Ascending aorta (tissue), 2 donors: ENCODE measurements around the gene CGB1. TPM values are rescaled to one million over a fixed set of nuclear protein-coding genes. Genes with fewer than 3 reads are reported as not detected.
"Not testable (repeated sequence)": the region's sequence is repeated elsewhere in the genome, so short reads cannot be mapped to it uniquely, and the experiment has no call there.

Experiments used
- DNase-seq, 2 donors: peaks; one replicate each; pipeline ENCODE4 v3.0.0-alpha.2; 2019; ENCODE audit warnings: low spot score in 2 of 2
- H3K27ac ChIP-seq, 2 donors: fragments of 200-600 bp; sonication (generic); one replicate each; pipeline ENCODE4 v1.5.1; 2016 to 2017; ENCODE audit warnings: mild to moderate bottlenecking in 1 of 2
- H3K27me3 ChIP-seq: fragments of 200-600 bp; sonication (generic); one replicate; pipeline ENCODE4 v1.5.1; 2017
- H3K36me3 ChIP-seq, 2 donors: fragments of 200-600 bp; sonication (generic); one replicate each; pipeline ENCODE4 v1.5.1; 2016
- H3K4me1 ChIP-seq, 2 donors: fragments of 200-600 bp; sonication (generic); one replicate each; pipeline ENCODE4 v1.5.1; 2016 to 2017; ENCODE audit warnings: mild to moderate bottlenecking in 1 of 2
- H3K4me3 ChIP-seq, 2 donors: fragments of 200-600 bp; sonication (generic); one replicate each; pipeline ENCODE4 v1.5.1; 2016 to 2017; ENCODE audit warnings: mild to moderate bottlenecking in 1 of 2
- H3K9me3 ChIP-seq, 2 donors: fragments of 200-600 bp; sonication (generic); one replicate each; pipeline ENCODE4 v1.5.1; 2016
- intact Hi-C: fragments of 100-400 bp; cut with DNase I; formaldehyde crosslinking; loops from one replicate; pipeline ENCODE4 v1.15.1; 2023
- total RNA-seq: library from RNA; depleted of rRNA; stranded (reverse); fragments of >200 nt; gene quantifications from one replicate; pipeline ENCODE4 v1.1.0, GENCODE V29; 2016
- TF ChIP-seq, protein P1 (sequence below), 3 experiments: fragments of 200-600 bp in 2 of 3; fragments of 450-650 bp in 1 of 3; sonication (generic) in 2 of 3; IDR thresholded peaks; one replicate each; pipeline ENCODE4 v1.5.1; 2016 to 2019; ENCODE audit warnings: antibody characterized with exemption in 3 of 3, mild to moderate bottlenecking in 1 of 3, moderate library complexity in 1 of 3

CGB1 gene
- total RNA-seq, 1 donor from 2014 or later, result not detected

DNA sequence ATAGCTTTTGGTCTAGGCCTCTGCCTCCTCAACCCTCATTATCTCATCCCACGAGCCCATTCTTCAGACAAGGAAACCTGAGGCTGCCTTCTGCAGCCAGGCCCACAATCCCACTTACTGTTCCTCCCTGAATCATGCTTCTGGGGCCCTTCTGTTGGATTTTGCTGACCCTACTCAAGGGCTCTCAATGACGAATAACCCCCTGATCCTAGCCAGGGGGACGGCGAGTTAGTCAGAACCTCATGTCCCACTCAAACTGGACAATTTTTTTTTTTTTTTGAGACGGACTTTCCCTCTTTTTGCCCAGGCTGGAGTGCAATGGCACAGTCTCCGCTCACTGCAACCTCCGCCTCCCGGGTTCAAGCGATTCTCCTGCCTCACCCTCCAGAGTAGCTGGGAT lies 14.6 kb downstream of the CGB1 start:
- intact Hi-C loops, result no loop called here
- TF ChIP-seq, protein P1, sequence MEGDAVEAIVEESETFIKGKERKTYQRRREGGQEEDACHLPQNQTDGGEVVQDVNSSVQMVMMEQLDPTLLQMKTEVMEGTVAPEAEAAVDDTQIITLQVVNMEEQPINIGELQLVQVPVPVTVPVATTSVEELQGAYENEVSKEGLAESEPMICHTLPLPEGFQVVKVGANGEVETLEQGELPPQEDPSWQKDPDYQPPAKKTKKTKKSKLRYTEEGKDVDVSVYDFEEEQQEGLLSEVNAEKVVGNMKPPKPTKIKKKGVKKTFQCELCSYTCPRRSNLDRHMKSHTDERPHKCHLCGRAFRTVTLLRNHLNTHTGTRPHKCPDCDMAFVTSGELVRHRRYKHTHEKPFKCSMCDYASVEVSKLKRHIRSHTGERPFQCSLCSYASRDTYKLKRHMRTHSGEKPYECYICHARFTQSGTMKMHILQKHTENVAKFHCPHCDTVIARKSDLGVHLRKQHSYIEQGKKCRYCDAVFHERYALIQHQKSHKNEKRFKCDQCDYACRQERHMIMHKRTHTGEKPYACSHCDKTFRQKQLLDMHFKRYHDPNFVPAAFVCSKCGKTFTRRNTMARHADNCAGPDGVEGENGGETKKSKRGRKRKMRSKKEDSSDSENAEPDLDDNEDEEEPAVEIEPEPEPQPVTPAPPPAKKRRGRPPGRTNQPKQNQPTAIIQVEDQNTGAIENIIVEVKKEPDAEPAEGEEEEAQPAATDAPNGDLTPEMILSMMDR (IDR thresholded peaks at IDR 0.05), result no peak
- H3K36me3 ChIP-seq, result no peaks in the 10 kb centered on the region

DNA sequence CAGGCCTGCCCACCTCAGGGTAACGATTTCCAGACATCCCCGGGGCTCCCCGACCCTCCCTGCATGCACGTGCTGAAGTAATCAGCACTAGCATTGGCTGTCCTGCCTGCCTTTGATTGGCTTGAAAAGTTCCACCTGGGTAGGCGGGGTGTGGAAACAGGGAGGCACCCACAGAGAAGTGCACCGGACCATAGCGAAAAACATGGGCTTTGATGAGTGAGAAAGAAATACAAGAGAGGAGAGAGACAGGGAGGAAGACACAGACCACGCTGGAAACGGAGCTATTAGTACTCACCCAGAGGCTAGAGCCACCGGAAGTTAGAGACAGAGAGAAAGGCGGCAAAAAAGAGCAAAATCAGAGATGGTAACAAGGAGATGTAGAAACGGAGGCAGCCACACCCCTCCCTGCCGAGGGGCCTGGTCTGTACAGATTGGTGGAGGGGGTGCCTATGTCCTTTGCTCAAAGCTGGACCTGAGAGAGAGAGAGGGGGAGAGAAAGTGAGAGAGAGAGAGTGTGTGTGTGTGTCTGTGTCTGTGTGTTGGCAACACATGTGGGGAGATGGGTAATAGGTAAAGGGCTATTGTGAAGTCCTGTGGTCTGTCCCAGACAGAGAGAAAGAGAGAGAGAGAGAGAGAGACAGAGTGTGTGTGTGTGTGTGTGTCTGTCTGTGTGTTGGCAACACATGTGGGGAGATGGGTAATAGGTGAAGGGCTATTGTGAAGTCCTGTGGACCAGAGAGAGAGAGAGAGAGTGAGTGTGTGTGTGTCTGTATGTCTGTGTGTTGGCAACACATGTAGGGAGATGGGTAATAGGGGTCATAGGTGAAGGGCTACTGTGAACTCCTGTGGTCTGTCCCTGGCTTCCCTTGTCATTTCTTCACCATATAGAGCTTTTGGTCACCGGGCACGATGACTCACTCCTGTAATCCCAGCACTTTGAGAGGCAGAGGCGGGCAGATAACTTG lies 15.5 kb downstream of the CGB1 start:
- intact Hi-C loops, result no loop called here
- peaks cover 0 to 2% of the 10 kb centered on the region in 2 donors for H3K36me3 ChIP-seq
- TF ChIP-seq, protein P1 (IDR thresholded peaks at IDR 0.05), result no peak
- H3K27me3 ChIP-seq, result peaks cover 9% of the 10 kb centered on the region
- H3K27ac ChIP-seq, result no peak overlapping the region
- DNase-seq, result no peak
- H3K9me3 ChIP-seq, result no peaks in the 10 kb centered on the region
- H3K4me1 ChIP-seq, result peaks cover 8 to 18% of the 10 kb centered on the region in 2 donors
- H3K4me3 ChIP-seq, result no peak overlapping the region

More for the DNA sequence above, 14.6 kb downstream of the CGB1 start:
- H3K4me1 ChIP-seq, result peaks cover 8 to 18% of the 10 kb centered on the region in 2 donors
- H3K4me3 ChIP-seq, result no peak overlapping the region
- H3K27me3 ChIP-seq, result peaks cover 9% of the 10 kb centered on the region
- no peaks in the 10 kb centered on the region for H3K9me3 ChIP-seq
- H3K27ac ChIP-seq, result no peak overlapping the region
- no peak for DNase-seq

DNA sequence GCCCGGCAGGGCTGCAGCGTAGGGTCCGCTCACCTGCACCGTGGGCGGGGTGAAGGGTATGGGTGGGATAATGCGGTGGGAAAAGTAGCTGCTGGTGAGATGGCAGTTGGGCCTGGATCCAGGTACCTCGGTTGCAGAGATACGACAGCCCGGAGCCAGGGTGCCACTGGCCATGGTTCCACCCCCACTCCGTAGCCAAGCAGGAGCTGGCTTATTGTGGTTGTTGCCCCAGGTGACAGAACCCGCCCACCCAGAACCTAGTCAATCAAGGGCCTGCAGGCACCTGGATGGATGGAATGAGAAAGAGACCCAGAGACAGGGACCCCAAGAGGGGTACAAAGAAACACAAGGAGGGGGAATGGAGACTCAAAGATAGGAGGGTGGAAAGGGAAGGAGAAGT lies 16.4 kb downstream of the CGB1 start:
- peaks cover 8 to 18% of the 10 kb centered on the region in 2 donors for H3K4me1 ChIP-seq
- TF ChIP-seq, protein P1 (IDR thresholded peaks at IDR 0.05), result no peak
- H3K4me3 ChIP-seq, result no peak overlapping the region
- DNase-seq, result no peak
- no peak overlapping the region for H3K27ac ChIP-seq
- H3K27me3 ChIP-seq, result peaks cover 9% of the 10 kb centered on the region
- intact Hi-C loops, result no loop called here
- no peaks in the 10 kb centered on the region for H3K9me3 ChIP-seq
- peaks cover 3 to 9% of the 10 kb centered on the region in 2 donors for H3K36me3 ChIP-seq

DNA sequence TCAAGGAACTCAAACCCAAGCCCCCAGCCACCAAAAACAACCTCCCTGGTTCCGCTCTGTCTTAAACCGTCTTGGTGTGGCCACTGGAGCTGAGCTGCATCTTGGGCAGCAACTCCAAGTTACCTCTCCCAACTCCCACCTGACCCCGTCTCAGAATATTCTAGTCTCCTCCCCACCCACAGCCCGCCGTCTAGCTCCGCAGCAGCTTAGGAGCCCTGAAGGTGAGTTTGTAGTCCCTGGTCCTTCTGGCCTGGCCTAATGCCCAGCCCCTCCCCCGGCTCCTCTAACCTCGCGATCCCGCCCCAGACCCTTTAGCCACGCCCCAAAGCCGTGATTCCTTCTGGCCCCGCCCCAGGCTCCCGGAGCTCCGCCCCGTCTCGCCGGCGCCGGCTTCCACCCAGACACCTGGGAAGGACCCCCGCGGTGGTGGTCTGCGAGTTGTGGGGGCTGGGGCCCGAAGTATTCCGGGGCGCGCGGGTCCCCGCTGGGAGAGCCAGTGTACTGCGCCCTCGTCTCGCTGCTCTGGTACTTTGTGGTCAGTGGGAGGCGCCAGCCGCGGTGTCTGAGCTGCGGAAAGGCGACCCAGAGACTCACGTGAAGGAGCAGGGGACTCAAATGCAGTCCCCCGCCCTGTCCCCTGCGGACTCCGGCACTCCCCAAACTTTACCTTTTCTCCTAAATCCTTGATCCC lies 17.3 kb downstream of the CGB1 start:
- no peaks in the 10 kb centered on the region for H3K9me3 ChIP-seq
- H3K4me1 ChIP-seq, result peaks cover 8 to 18% of the 10 kb centered on the region in 2 donors
- H3K27me3 ChIP-seq, result peaks cover 9% of the 10 kb centered on the region
- peaks cover 9 to 19% of the 10 kb centered on the region in 2 donors for H3K36me3 ChIP-seq
- DNase-seq, result peak in 1 of 2 donors; percentile 71
- intact Hi-C loops, result no loop called here
- peak overlapping the region; percentile 56 to 65 for H3K4me3 ChIP-seq
- no peak overlapping the region for H3K27ac ChIP-seq
- TF ChIP-seq, protein P1 (IDR thresholded peaks at IDR 0.05), result peak in 1 of 3 experiments; percentile 6

DNA sequence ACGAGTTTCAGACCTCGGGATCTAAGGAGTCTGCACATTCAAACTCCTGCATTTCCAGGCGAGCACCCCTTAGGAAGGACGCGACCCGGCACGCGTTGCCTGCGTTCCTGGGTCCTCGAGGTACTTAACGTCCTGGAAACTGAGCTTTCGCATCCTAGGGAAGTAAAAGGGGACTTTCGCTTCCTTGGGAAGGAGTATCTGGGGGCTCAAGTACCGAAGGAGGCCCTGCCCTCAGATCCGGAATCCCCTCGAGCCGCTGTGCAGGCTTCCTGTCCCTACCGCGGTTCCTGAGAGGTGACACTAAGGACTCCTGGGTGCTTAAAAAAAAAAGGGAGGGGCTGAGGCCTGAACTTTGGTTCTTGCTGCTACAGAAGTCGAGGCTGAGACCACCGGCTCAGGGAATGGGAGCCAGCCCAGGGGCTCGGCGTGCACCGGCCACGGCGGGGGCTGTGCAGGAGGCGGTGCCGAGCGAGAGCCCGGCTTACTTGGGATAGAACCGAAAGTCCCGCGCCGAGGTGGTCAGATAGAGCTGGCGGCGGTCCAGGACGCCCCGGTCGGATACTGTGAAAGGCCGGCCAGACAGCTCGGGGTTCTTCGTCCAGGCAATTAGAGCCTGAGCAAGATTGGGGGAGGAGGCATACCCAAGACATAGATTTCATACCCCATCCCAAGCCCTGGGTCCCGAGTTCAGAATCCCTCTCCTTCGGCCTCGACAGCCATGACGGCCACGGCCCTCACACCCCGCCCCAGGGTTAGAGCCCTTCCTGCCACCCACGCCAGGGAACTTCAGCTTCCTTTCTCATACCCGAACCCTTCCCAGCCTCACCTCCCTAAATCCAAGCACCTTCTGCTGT lies 18.1 kb downstream of the CGB1 start:
- H3K27me3 ChIP-seq, DNase-seq, intact Hi-C loops, H3K9me3 ChIP-seq, H3K27ac ChIP-seq: not testable (repeated sequence)
- Histone ChIP-seq H3K4me1 (peaks cover 8 to 18% of the 10 kb centered on the region in 2 donors), H3K36me3 (peaks cover 13 to 24% of the 10 kb centered on the region in 2 donors), H3K4me3 (peak overlapping the region; percentile 56 to 65)
